ENCODE measurements around the gene SORT1.
"Not testable (repeated sequence)": the region's sequence is repeated elsewhere in the genome, so short reads cannot be mapped to it uniquely, and the experiment has no call there.

Gene SORT1

DNA sequence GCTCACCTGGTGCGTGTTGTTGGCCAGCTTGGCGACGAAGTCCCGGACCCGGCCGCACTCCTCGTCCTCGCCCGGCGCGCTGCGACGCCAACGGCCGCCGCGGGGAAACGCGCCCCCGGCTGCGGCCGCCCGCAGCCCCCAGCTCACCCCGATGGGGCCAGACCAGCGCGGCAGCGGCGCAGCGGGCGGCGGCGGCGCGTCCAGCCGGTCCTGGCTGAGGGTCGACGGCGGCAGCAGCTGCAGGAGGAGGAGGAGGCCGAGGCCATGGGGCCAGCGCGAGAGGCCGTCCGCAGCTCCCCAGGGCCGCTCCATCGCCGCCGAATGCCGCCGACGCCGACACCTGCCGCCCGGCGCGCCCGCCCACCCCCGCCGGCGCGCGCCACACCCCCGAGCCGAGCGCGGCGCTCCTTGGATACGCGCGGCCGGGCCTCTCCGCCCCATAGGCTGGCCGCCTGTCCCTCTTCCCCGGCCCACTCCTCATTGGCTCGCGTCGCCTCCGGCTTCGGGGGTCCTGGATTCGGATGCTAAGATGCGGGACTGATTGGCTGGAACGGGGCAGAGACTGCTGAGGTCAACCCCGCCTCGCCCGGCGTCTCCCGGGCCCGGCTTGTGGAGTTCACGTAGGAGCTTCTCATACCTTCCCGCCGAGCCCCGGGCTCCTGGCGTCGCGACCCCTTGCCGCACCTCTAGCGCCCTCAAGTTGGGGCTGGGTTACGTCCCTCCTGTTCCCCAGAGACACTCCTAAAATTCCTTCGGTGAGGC, at the start of gene SORT1:
TSS of gene SORT1 (minus strand) at position 338 of the 762 bp plus-strand sequence. CDS start at position 312, 26 bp downstream.
- in situ Hi-C loops (cut with HindIII; ENCODE audit: low sequenced_read_pairs): no loop called here

DNA sequence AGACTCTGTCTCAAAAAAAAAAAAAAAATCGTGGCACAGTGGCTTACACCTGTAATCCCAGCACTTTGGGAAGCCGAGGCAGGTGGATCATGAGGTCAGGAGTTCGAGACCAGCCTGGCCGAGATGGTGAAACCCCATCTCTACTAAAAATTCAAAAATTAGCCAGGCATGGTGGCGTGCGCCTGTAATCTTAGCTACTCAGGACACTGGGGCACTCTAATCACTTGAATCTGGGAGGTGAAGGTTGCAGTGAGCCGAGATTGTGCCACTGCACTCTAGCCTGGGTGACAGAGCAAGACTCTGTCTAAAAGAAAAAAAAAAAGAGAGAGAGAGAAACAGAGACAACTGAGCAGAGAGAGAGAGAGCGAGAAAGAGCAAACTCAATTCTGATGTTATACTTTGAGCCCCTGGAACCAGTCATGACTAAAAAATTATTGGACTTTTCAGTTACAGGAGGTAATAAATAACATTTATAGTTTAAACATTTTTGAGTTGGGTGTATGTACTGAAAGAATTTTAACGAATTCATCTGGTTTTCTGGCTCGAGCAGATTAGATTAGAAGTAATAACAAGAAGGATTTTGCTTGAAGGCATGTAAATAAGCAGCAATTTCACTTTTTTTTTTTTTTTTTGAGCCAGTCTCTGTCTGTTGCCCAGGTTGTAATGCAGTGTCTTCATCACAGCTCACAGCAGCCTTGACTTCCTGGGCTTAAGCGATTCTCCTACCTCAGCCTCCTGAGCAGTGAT, 48.4 kb upstream of the SORT1 start:
- in situ Hi-C loops (cut with HindIII; ENCODE audit: low sequenced_read_pairs): not testable (repeated sequence)

DNA sequence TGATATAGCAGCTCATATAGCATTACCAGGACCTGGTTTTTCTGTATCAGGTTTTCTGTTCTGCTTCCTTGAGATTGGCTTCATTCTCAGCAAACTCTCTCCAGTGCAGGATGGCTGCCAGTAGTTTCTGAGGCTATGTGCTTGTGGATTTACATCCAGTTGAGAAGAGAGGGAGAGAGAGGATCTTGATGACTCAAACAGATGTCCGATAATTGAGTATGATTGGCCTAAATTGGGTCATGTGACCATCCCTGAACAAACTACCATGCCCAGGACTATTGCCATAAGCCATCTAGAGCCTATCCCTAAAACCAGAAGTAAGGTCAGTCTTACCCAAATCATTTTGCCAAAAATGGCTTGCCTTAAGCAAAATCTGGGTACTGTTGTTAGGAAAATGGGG, 46.6 kb upstream of the SORT1 start:
- in situ Hi-C loops (cut with HindIII; ENCODE audit: low sequenced_read_pairs): no loop called here

DNA sequence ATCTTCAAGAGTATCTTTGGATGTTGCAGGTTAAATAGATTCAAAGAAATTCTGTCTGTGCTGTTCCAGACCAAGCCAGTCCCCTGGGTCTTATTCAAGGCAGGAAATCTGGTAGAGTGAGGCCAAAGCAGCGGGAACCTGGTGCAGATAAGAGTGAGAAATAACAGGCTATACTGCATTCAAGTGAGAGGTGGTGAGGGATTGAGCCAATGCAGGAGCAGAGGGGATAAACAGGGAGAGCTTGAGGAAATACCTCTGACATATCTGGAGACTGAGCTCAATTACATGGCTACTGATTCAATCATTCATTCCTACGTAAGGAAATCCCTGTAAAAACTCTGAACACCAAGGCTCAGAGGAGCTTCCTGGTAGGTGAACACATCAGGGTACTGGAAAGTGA, 45.8 kb upstream of the SORT1 start:
- in situ Hi-C loops (cut with HindIII; ENCODE audit: low sequenced_read_pairs): no loop called here

DNA sequence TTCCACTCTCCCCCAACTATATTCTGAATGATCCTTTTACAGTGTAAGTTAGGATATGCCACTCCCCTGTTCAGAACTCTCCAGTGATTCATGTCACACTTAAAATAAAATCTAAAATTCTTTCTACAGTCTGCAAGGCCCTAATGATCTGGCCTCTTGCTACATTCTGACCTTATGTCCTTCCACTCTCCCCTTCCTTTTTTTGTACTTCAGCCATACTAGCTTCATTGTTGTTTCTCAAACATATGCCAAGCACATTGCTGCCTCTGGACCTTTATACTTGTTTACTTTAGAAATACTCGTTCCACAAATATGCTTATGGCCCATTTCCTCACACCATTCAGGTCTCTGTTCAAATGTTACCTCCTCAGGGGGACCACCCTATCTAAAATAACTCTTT, 43.4 kb upstream of the SORT1 start:
- in situ Hi-C loops (cut with HindIII; ENCODE audit: low sequenced_read_pairs): no loop called here

DNA sequence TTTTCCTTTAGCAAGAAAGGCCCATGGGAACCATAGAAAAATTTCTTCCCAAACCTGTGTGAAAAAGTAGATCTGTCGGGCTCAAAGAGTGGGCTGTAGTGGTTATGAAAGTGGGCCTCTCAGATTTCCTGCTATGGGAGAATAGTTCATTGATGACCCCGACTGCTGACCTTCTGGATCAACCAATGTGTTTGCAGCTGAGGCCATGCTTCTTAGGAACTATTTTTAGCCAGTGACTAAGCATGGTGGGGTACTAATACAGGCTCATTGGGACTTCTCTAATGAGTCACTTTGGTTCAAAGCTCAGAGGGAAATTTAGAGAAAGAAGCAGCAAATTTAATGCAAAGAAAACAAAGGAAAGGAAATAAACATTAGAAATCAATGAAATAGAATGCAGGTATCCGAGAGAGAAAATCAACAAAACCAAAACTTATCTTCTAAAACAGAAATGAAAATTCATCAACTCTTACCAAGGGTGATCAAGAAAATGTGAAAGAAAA, 41.1 kb upstream of the SORT1 start:
- in situ Hi-C loops (cut with HindIII; ENCODE audit: low sequenced_read_pairs): no loop called here

DNA sequence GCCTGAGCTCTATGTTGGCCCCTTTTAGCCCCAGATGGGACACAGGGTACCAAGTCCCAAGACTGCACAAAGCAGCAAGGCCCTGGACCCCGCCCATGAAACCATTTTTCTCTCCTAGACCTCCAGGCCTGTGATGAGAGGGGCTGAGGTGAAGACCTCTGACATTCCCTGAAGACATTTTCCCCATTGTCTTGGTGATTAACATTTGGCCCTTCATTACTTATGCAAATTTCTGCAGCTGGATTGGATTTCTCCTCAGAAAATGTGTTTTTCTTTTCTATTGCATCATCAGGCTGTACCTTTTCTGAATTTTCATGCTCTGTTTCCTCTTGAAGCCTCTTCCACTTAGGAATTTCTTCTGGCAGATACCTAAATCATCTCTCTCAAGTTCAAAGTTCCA, 36.8 kb upstream of the SORT1 start:
- in situ Hi-C loops (cut with HindIII; ENCODE audit: low sequenced_read_pairs): no loop called here

DNA sequence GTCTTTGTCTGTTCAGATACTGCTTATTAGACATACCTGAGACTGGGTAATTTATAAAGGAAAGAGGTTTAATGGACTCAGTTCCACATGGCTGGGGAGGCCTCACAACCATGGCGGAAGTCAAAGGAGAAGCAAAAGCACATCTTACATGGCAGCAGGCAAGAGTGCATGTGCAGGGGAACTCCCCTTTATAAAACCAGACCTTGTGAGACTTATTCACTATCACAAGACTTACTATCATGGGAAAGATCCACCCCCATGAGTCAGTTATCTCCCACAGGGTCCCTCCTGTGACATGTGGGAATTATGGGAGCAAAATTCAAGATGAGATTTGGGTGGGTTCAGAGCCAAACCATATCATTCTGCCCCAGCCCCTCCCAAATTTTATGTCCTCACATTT, 35.6 kb upstream of the SORT1 start:
- in situ Hi-C loops (cut with HindIII; ENCODE audit: low sequenced_read_pairs): no loop called here

DNA sequence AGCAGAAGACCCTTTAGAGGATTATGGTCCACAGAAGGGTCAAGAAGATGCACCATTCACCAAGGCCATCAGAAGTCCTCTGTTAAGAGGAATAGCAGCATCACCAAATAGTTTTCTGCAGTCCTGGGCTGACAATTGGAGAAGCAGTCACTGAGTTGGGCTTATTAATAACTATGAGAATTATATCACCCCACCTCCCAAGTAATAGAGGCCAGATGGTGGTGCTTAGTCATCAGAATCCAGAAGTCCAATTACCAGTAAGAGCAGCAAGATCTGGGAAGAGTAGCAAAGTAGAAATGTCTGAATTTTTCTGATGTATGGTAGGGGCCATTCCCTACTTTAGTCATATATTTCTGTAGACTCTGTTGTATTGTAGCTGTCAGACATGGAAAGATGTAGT, 34.6 kb upstream of the SORT1 start:
- in situ Hi-C loops (cut with HindIII; ENCODE audit: low sequenced_read_pairs): no loop called here

DNA sequence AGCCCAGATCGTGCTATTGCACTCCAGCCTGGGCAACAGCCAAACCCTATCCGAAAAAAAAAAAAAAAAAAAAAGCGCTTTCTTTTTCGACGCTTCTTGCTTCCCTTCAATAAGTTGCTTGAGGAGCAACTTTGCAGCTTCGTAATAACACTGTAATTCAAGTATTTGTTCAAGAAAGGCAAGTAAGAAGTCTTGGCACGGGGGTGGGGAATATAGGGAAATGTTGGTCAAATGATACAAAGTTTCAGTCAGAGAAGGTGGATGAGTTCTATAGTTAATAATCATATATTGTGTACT, 29.4 kb upstream of the SORT1 start:
- in situ Hi-C loops (cut with HindIII; ENCODE audit: low sequenced_read_pairs): no loop called here

DNA sequence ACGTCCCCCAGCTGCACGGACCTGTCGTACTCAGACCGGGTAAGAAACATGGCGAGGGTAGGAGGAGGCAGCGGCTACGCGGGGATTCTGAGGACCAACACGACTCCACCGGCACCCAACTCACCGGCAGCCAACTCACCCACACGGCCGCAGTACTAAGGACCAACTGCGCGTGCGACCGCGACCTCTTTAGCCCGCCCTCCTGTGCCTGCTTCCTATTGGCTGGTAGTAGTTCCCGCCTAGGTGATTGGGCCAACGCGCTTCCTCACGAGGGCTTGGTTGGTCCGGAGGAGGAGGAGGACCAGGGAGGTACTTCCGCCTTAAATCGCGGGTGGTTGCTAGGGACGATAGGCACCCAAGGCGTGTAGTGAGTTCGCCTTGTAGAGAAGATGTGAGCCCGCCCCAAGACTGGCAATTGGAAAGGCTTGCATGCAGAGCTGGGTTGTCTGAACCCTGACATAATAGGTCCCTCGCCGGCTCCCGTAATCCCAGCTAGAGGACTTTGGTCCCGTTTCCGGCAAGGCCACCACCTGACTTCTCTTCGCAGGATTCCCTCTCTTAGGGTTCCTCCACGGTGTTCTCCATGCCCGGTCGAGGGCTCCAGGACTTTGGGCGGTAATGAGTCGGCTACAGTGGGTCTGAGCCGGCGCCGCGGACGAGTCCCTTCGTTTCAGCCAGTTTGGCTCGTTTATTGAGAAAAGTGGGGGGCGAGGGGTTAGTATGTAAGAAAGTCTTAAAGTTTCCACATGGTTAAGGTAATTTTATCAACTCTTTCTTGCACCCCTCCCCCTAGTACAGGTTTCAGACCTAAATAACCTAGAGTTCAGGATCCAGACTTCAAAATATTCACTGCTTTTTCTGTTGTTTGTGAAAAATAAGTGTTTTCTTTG, 28.8 kb upstream of the SORT1 start, which contains the start of gene PSMA5:
TSS of gene PSMA5 (minus strand) at position 168 of the 890 bp plus-strand sequence. CDS start at position 50, 118 bp downstream.
- in situ Hi-C loops (cut with HindIII; ENCODE audit: low sequenced_read_pairs): no loop called here

DNA sequence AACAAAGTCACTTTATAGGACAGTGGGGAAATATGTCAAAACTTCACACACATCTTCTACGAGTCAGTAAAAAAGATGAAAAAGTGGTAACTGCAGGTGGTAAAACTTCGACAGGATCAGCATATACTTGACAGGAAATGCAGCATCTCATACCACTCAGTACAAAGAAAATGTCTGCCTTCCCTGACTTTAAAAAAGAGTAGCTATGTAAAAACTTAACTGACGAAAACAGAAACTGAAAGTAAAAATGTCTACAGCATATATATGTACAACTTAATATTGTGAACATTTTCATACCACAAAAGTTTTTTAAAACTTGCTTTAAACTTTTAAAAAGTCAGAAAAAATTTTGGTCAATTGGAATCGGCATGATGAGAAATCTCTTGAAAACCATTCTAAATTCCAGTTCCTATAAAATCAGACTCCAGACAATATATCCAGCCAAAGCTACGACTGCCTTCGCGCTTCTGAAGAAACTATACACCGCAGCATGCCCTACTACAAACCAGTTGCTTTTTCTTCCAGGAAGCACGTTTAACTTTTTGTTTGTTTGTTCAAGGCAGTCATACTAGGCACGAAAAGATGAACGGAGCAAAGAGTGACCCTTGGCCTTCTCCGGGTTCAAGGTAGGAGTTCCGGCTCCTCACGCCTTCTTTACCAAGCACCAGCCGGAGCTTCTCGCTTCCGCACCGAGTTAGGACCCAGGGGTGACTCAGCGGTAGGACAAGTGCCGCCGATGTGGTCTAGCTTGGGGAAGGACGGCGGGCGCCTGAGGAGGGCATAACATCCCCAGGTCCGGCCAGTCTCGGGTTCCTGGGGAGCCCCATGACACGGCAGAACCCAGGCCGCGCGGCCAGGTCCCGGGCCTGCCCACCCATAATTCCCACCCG, 27.9 kb upstream of the SORT1 start:
- in situ Hi-C loops (cut with HindIII; ENCODE audit: low sequenced_read_pairs): no loop called here

DNA sequence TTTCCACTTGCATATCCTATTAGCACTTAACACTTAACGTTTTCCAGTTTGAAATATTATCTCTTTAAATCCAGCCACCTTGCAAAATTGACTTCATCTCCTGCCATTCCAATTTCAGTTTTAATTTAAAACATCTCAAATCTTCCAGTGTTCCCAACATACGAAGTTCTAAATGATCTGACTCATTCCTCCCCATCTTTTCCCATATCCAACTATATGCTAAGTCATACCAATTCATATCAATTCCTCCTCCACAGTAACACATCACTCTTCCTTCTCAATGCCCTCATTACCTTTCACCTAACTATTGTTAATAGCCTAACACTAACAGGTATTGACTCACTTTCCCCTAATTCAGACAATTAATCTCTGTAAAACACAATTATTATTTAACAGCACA, 25.8 kb upstream of the SORT1 start:
- in situ Hi-C loops (cut with HindIII; ENCODE audit: low sequenced_read_pairs): no loop called here

DNA sequence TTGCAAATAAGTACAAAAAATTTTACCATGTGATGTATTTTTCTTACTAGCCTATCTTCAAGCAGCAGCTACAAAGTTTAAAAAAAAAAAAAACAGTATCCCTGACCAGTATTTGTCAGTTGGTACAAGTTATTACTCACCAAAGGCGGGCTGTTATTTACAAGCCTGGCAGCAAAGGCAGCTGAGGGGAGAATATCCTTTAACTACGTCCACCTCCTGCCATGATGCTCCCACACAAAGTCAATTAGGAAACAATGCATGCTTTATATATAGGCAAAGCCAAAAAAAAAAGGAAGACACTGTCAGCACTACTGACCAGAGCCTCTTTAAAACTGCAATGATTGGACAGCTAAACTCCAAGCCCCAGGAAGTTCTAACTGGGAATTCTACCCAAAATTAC, 14.8 kb upstream of the SORT1 start:
- in situ Hi-C loops (cut with HindIII; ENCODE audit: low sequenced_read_pairs): no loop called here

DNA sequence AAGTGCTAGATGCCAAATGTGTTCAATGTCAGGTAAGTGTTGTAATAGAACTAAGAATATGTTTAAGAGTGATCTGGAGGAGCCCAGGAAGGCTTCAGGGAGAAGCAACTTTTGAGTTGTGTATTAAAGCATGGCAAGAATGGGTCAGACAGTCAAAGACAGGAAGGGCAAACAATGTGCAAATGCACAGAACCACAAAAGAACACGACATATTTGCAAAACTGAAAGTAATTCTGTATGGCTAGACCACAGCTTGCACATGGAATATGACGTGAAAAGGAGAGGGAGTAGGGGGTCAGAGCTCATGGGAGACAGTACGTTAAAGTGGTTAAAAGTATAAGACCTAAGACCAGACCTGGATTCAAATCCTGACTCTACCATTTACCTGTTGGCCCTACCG, 7.1 kb upstream of the SORT1 start:
- in situ Hi-C loops (cut with HindIII; ENCODE audit: low sequenced_read_pairs): loop anchor here (10.0 kb wide), 1 partner anchor 130 kb away; no protein-coding TSS in a partner anchor

DNA sequence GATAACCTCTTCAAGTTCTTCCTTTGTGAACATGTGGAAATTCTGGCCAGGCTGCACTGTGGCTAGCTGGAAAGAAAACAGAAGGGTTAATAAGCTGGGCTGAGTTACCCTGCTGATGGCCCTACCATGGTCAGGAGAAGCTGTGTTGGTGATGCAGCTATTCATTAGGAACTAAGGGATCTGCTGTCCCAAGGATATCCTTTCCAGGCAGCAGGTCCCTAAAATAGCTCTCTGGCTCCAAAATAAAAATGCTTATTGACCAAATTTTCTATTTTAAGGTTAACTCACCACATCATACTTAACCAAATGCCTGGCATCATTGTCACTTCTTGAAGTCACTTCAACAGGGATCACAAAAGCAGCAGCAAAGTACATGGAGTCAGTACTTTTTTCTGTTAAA, 4.3 kb upstream of the SORT1 start:
- in situ Hi-C loops (cut with HindIII; ENCODE audit: low sequenced_read_pairs): loop anchor here (10.0 kb wide), 1 partner anchor 127 kb away; no protein-coding TSS in a partner anchor

DNA sequence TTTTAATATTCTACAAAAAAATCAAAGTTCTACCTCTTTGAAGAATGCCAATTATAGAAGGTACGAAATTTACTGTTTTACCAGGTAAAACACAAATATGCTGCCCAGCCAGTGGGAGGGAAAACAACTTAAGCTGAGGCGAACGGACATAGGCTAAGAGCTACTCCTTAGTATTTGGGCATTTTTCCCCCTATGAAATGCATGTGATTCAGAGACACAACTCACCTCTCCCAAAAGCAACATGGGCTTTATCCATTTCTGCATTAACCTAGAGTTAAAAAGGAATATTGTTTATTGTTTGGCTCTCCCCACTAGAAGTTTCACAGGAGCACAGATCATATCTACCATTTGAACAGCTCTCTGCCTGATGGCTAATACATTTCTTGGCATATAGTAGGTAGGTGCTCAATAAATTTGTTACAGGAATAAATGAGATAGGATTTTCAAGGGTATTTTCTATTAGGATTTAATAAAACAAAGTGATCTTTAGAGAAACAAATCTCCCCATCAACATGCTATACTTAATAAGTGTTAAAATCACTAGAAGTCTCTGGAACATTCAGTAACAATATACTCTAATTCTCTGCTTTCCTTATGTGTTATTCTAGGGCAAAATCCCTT, 2.4 kb upstream of the SORT1 start:
- in situ Hi-C loops (cut with HindIII; ENCODE audit: low sequenced_read_pairs): loop anchor here (10.0 kb wide), 1 partner anchor 125 kb away; no protein-coding TSS in a partner anchor

DNA sequence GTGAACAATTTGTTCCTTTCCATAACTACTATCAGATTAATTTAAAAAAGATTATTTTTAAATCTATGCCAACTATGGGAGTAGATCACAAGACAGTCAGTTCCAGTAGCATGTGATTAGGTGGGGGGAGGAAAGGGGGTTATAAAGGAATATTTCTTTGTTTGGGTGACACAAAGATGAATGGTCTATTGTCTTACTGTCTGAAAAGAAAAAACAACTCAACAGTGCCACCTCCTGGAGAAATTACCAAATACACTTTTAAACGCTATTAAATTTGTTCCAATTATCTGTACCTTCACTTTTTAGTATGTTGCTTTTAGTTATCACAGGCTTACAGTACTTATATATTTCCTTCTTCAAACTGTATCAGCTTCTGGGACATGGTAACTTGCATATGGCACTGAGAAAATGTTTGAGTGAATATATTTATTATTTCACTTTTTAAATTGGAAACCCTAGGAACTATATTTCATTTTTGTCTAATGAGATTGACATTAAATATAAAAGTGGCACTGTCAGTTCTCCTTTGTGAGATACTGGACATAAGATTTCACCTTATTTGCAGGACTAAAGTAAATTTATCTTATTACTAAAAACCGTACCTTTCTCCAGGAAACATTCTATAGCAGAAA, 1.7 kb upstream of the SORT1 start:
- in situ Hi-C loops (cut with HindIII; ENCODE audit: low sequenced_read_pairs): no loop called here
